A549 (cell line): Measurements from ENCODE around the gene MAML2.

Source experiments
- CTCF ChIP-seq: fragments of >200 bp; sonication (Bioruptor Twin); formaldehyde crosslinking; IDR thresholded peaks from 3 replicates; pipeline ENCODE4 v1.5.1; 2016
- JUNB ChIP-seq: fragments of >200 bp; sonication (Bioruptor Twin); formaldehyde crosslinking; IDR thresholded peaks from 2 replicates; pipeline ENCODE4 v1.6.1; 2016
- POLR2A ChIP-seq: IDR thresholded peaks from 2 replicates; pipeline ENCODE4 v1.6.1; 2012; ENCODE audit warnings: mild to moderate bottlenecking, low read length
- REST ChIP-seq: fragments of 200-600 bp; sonication (generic); IDR thresholded peaks from 2 replicates; pipeline ENCODE4 v1.6.1; 2016; ENCODE audit warnings: antibody characterized with exemption, mild to moderate bottlenecking, moderate library complexity
- RFX5 ChIP-seq: fragments of 450-650 bp; IDR thresholded peaks from 2 replicates; pipeline ENCODE4 v1.7.1; 2014; ENCODE audit warnings: antibody characterized with exemption, mild to moderate bottlenecking, moderate library complexity

- TF ChIP-seq CTCF = no peak
- TF ChIP-seq RFX5 = no peak
- TF ChIP-seq POLR2A = no peak
- TF ChIP-seq JUNB = no peak
- TF ChIP-seq REST = no peak
Observed at GRCh38 chr11:96055706-96056387, 287.1 kb downstream of the MAML2 start.
